ENCODE data around the gene BATF3. TPM values are rescaled to one million over a fixed set of nuclear protein-coding genes. Genes with fewer than 3 reads are reported as not detected.

The BATF3 gene
- total and polyA plus RNA-seq, 9 of the 15 experiments (the other 6 are each of a cell fraction or from before 2014, with no cell fraction given): 0.40 to 3.8 (median 2.0) TPM

- TF ChIP-seq RERE (CRISPR knock-in tag; IDR thresholded peaks at IDR 0.05; ENCODE audit: borderline replicate concordance) (0 out of 2 replicates have a peak, but pooled peaks have one; percentile 16), ZNF3 (CRISPR knock-in tag; IDR thresholded peaks at IDR 0.05) (no peak), NCOA1 (IDR thresholded peaks at IDR 0.05; ENCODE audit: low read depth) (no peak), IFI16 (CRISPR knock-in tag; IDR thresholded peaks at IDR 0.05) (no peak), SMARCA4 (IDR thresholded peaks at IDR 0.05) (peak; percentile 75; the same call in 1 of the 2 replicates), ZSCAN29 (IDR thresholded peaks at IDR 0.05) (no peak), CREBBP (IDR thresholded peaks at IDR 0.05; ENCODE audit: low read depth, low read length) (no peak), EP300 (IDR thresholded peaks at IDR 0.05; ENCODE audit: low read length) (peak; percentile 51), WHSC1 (IDR thresholded peaks at IDR 0.05; ENCODE audit: low read length) (no peak), ZNF436 (CRISPR knock-in tag; IDR thresholded peaks at IDR 0.05) (no peak), CXXC5 (CRISPR knock-in tag; IDR thresholded peaks at IDR 0.05) (no peak), LEF1 (IDR thresholded peaks at IDR 0.05) (peak; percentile 16; the same call in 1 of the 2 replicates), POLR2AphosphoS5 (IDR thresholded peaks at IDR 0.05; ENCODE audit: control insufficient read depth, insufficient read depth, low read depth, low read length) (no peak), KDM1A (IDR thresholded peaks at IDR 0.05) (no peak), MCM2 (IDR thresholded peaks at IDR 0.05; ENCODE audit: low read depth) (no peak), ESRRA (IDR thresholded peaks at IDR 0.05; ENCODE audit: borderline replicate concordance, low read depth) (peak; percentile 57; the same call in 1 of the 2 replicates), CREM (IDR thresholded peaks at IDR 0.05; ENCODE audit: low read depth) (no peak), CBX5 (IDR thresholded peaks at IDR 0.05; ENCODE audit: borderline replicate concordance, low read depth) (0 out of 2 replicates have a peak, but pooled peaks have one; percentile 29), DMBX1 (CRISPR knock-in tag; IDR thresholded peaks at IDR 0.05; ENCODE audit: borderline replicate concordance) (no peak), HOMEZ (CRISPR knock-in tag; IDR thresholded peaks at IDR 0.05) (no peak), FUS (optimal IDR thresholded peaks at IDR 0.05; ENCODE audit: low read depth, low read length) (no peak), TSC22D4 (tag; IDR thresholded peaks at IDR 0.05) (no peak)
Observed at GRCh38 chr1:212721388-212722247, 22.0 kb upstream of the BATF3 start (continued).
